ENCODE results near the gene ATRN.
"Not testable (repeated sequence)": the region's sequence is repeated elsewhere in the genome, so short reads cannot be mapped to it uniquely, and the experiment has no call there.

ATRN gene

DNA sequence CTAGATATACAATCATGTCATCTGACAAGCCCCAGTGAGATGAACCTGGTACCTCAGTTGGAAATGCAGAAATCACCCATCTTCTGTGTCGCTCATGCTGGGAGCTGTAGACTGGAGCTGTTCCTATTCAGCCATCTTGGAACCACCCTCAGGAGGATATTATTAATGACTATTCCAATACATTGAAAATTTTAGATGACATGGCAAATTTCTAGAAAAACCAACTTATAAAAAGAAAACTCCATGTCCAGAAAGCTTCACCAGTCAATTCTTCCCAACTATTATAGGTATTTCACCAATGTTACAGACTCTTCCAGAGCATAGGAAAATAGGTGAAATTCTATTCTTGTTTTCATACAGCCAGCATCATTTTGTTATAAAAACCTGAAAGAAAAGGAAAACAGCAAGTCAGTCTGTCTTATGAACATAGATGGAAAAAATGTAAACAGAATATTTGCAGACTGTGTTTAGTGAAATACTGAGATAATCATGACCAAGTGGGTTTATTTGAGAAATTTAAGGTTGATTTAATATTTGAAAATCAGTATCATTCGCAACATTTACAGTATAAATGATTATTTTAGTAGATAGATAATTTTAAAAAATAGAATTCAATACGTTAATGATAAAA lies 43.3 kb downstream of the ATRN start:
- H3K4me3 ChIP-seq (ENCODE audit: low read length), result no peak overlapping the region
- TF ChIP-seq, protein P1, sequence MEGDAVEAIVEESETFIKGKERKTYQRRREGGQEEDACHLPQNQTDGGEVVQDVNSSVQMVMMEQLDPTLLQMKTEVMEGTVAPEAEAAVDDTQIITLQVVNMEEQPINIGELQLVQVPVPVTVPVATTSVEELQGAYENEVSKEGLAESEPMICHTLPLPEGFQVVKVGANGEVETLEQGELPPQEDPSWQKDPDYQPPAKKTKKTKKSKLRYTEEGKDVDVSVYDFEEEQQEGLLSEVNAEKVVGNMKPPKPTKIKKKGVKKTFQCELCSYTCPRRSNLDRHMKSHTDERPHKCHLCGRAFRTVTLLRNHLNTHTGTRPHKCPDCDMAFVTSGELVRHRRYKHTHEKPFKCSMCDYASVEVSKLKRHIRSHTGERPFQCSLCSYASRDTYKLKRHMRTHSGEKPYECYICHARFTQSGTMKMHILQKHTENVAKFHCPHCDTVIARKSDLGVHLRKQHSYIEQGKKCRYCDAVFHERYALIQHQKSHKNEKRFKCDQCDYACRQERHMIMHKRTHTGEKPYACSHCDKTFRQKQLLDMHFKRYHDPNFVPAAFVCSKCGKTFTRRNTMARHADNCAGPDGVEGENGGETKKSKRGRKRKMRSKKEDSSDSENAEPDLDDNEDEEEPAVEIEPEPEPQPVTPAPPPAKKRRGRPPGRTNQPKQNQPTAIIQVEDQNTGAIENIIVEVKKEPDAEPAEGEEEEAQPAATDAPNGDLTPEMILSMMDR (conservative IDR thresholded peaks at IDR 0.05; ENCODE audit: low read depth, low read length), result no peak
- DNase-seq (ENCODE audit: low read depth), result no peak

DNA sequence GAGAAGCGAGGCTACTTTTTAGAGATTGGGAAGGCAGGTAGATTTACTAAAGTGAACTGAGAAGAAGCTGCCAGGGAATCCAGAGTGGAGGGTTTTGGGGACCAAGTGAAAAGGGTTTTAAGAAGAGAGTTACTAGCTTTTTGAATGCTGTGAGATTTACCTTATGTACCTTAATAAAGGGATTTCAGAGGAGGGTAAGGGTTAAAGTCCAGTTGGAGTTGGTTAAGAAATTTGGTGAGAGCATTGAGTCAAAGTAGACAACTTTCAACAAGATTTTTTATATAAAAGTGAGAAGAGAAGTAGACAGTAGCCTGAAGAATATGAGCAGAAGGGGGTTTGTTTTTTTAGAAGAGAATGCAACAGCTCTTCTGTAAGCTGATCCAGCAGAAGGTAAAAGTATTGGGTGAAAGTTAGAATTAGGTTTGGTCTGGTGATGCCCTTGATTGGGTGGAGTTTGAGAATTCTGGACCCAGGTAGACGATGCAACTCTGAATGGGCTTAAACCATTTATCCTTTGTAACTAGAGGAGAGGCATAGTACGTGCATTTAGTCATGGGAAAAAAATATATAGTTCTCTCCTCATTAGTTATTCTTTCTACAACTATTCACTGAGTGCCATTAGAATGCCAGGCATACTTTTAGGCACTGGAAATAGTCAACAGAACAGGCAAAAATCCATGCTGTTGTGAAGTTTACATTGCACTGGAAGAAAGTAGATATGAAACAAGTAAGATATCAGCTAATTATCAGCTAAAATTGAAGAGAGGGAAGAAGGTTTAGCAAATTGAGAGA lies 44.8 kb downstream of the ATRN start:
- TF ChIP-seq, protein P1 (conservative IDR thresholded peaks at IDR 0.05; ENCODE audit: low read depth, low read length), result no peak
- H3K4me3 ChIP-seq (ENCODE audit: low read length), result no peak overlapping the region
- DNase-seq (ENCODE audit: low read depth), result no peak

DNA sequence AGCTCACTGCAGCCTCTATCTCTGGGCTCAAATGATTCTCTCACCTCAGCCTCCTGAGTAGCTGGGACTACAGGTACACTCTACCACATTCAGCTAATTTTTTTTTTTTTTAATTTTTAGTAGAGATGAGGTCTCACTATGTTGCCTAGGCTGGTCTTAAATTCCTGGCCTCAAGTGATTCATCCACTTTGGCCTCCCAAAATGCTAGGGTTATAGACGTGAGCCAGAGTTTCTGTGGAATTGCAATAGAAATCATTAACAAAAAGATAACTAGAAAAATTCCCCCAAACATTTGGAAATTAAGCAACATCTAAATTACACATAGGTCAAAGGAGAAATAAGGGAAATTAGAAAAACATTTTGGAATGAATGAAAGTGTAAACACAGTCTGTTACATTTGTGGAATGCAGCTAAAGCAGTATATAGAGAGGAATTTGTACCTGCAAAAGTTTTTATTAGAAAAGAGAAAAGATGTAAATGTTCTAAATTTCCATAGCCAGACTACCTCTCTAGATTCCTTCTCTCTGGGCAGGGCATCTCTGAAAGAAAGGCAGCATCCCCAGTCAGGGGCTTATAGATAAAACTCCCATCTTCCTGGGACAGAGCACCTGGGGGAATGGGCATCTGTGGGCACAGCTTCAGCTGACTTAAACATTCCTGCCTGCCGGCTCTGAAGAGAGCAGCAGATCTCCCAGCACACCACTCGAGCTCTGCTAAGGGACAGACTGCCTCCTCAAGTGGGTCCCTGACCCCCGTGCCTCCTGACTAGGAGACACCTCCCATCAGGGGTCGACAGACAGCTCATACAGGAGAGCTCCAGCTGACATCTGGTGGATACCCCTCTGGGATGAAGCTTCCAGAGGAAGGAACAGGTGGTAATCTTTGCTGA lies 51.3 kb downstream of the ATRN start:
- TF ChIP-seq, protein P1 (conservative IDR thresholded peaks at IDR 0.05; ENCODE audit: low read depth, low read length), result no peak
- DNase-seq (ENCODE audit: low read depth), result no peak
- no peak overlapping the region for H3K4me3 ChIP-seq (ENCODE audit: low read length)

DNA sequence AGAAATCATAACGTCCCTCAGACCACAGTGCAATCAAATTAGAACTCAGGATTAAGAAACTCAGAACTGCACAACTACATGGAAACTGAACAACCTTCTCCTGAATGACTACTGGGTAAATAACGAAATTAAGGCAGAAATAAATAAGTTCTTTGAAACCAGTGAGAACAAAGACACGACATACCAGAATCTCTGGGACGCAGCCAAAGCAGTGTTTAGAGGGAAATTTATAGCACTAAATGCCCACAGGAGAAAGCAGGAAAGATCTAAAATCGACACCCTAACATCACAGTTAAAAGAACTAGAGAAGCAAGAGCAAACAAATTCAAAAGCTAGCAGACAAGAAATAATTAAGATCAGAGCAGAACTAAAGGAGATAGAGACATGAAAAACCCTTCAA lies 53.9 kb downstream of the ATRN start:
- DNase-seq (ENCODE audit: low read depth); H3K4me3 ChIP-seq (ENCODE audit: low read length): not testable (repeated sequence)

DNA sequence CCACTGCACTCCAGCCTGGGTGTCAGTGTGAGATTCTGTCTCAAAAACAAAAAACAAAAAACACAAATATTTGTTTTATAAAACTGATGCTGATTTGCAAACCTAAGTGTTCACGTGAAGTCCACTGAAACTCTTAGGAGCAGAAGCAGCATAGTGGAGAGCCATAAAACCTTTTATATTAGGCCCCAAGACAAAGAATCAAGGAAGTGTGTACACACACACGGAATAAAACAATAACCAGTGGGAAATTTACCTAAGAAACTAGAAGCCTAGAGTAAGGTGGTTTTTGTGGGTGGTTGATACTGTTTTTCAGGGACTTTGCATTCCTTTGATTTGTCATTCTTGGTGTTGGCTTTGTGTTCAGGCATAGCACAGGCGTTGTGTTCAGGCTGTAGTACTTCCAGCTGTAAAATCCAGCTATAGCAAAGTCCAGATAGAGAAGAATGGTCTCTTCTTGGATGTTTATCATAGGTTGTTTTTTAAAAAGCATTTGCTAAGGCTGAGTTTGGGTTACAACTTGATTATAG lies 61.3 kb downstream of the ATRN start:
- no peak overlapping the region for H3K4me3 ChIP-seq (ENCODE audit: low read length)
- DNase-seq (ENCODE audit: low read depth), result no peak
- TF ChIP-seq, protein P1 (conservative IDR thresholded peaks at IDR 0.05; ENCODE audit: low read depth, low read length), result no peak

DNA sequence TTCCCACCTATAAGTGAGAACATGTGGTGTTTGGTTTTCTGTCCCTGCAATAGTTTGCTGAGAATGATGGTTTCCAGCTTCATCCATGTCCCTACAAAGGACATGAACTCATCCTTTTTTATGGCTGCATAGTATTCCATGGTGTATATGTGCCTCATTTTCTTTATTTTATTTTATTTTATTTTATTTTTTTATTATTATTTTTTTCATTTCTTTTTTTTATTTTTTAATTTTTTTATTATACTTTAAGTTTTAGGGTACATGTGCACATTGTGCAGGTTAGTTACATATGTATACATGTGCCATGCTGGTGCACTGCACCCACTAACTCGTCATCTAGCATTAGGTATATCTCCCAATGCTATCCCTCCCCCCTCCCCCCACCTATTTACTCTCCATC lies 66.9 kb downstream of the ATRN start:
- H3K4me3 ChIP-seq (ENCODE audit: low read length); DNase-seq (ENCODE audit: low read depth): not testable (repeated sequence)

DNA sequence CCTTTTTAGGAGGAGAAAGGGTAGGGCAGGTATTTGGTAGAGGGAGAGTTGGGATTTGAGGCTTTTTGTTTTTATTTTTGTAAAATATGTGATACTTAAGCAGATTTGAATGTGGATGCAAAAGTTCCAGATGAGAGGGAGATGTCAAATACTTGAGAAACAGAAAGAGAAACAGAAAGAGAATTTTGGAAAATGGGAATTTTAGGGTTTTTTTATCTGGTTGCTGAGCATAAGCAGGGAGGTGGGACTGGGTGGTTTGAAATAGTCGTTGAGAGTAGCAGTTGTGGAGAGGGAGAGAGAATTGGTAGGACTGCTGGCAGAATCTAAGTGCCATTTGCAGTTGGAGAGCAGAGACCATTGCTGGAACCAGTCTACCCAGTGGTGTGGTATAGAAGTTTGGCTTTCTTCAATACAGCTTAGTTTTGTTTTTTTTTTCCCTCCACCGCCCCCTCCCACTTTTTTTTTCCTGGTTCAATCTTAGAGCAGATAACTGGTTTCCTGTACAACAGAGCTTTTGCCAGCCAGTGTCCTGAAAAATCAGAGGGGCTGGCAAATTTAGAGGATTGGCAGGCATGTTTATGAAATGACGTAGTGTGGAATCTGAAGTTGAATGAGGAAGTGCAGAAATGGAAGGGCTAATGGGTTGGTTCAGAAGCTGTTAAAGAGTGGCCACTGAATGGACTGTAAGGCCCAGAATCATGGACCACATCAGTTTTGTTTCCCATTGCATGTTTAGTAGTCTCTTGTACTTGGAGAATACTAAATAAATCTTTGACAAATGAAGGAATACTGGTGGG lies 68.7 kb downstream of the ATRN start:
- no peak overlapping the region for H3K4me3 ChIP-seq (ENCODE audit: low read length)
- no peak for DNase-seq (ENCODE audit: low read depth)
- TF ChIP-seq, protein P1 (conservative IDR thresholded peaks at IDR 0.05; ENCODE audit: low read depth, low read length), result no peak

All from retinal pigment epithelial cell (primary cell).